Neural crest cell (in vitro differentiated cells): ENCODE data around the gene CMPK1. TPM values are rescaled to one million over a fixed set of nuclear protein-coding genes. Genes with fewer than 3 reads are reported as not detected.
A peak's percentile ranks its signal among the peaks of the same experiment; 100 is the strongest.

Experiments used
- DNase-seq: peaks from one replicate; pipeline ENCODE4 v3.0.0; 2021; ENCODE audit warnings: low read depth, mixed read lengths, low spot score
- H3K27ac Mint-ChIP-seq: one replicate; pipeline ENCODE4 v1.8.0; 2021; ENCODE audit warnings: mild to moderate bottlenecking, mixed read lengths; ENCODE audit not compliant: unreplicated experiment
- H3K27me3 Mint-ChIP-seq: 2 replicates; pipeline ENCODE4 v1.8.0; 2021; ENCODE audit warnings: low read depth, mild to moderate bottlenecking, mixed read lengths
- H3K36me3 Mint-ChIP-seq: 2 replicates; pipeline ENCODE4 v1.8.0; 2021; ENCODE audit warnings: low read depth, mild to moderate bottlenecking, mixed read lengths
- H3K4me1 Mint-ChIP-seq: 2 replicates; pipeline ENCODE4 v1.8.0; 2021; ENCODE audit warnings: mixed read lengths
- H3K4me3 Mint-ChIP-seq: one replicate; pipeline ENCODE4 v1.8.0; 2021; ENCODE audit warnings: mild to moderate bottlenecking, mixed read lengths
- H3K9me3 Mint-ChIP-seq: 2 replicates; pipeline ENCODE4 v1.8.0; 2021; ENCODE audit warnings: mixed read lengths
- total RNA-seq: library from RNA; stranded (reverse); gene quantifications from 2 replicates; pipeline ENCODE4 v1.2.1, GENCODE V29; 2021
- TF ChIP-seq, protein P1 (sequence below): fragments of 200-600 bp; sonication (generic); conservative IDR thresholded peaks from 2 replicates; pipeline ENCODE4 v1.5.0; 2021; ENCODE audit warnings: antibody characterized with exemption, mild to moderate bottlenecking

Gene CMPK1
- total RNA-seq, 1 donor from 2014 or later, result 59.3 TPM

DNA sequence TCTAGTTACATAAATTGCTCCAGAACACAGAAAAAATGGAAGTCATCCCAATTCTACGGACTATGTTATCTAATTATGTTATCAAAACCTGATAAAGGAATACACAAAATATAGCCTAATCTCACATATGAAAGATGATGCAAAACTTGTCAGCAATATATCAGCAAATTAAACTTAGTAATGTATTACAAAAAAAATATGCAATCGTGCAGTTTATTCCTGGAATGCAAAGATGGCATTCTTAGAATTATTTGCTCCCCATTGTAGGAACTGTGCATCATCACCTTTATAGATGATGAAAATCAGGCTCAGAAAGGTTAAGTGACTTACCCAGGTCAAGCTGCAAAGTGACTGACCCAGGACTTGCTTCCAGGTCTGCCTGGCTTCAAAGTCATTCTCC, 90.3 kb downstream of the CMPK1 start:
- Mint-ChIP-seq H3K27ac (no peak overlapping the region), H3K4me3 (no peak overlapping the region), H3K9me3 (no peaks in the 10 kb centered on the region), H3K27me3 (peaks cover 88% of the 10 kb centered on the region), H3K36me3 (no peaks in the 10 kb centered on the region), H3K4me1 (no peaks in the 10 kb centered on the region)
- TF ChIP-seq, protein P1, sequence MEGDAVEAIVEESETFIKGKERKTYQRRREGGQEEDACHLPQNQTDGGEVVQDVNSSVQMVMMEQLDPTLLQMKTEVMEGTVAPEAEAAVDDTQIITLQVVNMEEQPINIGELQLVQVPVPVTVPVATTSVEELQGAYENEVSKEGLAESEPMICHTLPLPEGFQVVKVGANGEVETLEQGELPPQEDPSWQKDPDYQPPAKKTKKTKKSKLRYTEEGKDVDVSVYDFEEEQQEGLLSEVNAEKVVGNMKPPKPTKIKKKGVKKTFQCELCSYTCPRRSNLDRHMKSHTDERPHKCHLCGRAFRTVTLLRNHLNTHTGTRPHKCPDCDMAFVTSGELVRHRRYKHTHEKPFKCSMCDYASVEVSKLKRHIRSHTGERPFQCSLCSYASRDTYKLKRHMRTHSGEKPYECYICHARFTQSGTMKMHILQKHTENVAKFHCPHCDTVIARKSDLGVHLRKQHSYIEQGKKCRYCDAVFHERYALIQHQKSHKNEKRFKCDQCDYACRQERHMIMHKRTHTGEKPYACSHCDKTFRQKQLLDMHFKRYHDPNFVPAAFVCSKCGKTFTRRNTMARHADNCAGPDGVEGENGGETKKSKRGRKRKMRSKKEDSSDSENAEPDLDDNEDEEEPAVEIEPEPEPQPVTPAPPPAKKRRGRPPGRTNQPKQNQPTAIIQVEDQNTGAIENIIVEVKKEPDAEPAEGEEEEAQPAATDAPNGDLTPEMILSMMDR, result no peak
- DNase-seq, result no peak

DNA sequence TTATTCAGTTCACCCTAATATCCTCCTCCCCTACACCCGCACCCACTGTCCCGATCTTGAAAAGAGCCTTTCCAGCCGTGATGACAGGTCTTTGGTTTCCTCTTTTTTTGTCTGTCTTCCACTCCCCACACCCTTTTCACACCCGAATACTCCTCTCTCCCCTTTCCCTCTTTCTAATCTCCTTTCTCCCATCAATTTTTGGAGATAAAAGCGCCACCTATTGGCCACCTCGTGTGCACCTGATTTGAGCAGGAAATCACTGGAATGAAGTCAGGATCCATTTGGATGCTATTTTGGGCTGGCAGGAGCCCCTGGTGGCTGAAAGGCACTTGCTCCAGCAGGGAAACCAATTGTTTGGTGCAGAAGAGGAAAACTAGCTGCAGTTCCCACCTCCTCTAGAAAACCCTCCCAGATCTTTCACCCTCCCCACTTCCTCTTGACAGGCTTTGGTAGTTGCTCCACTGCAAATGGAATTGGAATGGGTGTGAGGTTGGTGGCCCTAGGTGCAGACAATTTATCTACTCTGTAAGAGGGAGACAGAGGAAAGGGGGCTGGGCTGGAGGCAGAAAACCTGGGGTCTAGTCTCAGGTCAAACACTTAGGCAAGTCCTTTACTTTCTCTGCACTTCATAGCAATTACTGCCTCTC, 90.9 kb downstream of the CMPK1 start:
- peaks cover 88% of the 10 kb centered on the region for H3K27me3 Mint-ChIP-seq
- H3K27ac Mint-ChIP-seq, result no peak overlapping the region
- H3K4me1 Mint-ChIP-seq, result no peaks in the 10 kb centered on the region
- DNase-seq, result peak; percentile 53
- no peaks in the 10 kb centered on the region for H3K36me3 Mint-ChIP-seq
- no peak overlapping the region for H3K4me3 Mint-ChIP-seq
- TF ChIP-seq, protein P1, result peak; percentile 76
- no peaks in the 10 kb centered on the region for H3K9me3 Mint-ChIP-seq

Other genes with a start within 250 kb of the CMPK1 start
- not detected in 2 replicates for gene CYP4A22, start 196.3 kb upstream of the CMPK1 start, total RNA-seq
- gene PDZK1IP1, start 143.8 kb upstream of the CMPK1 start, total RNA-seq, result not detected in 2 replicates
- 0.11 and 0.21 TPM in 2 replicates for gene TAL1, start 101.6 kb upstream of the CMPK1 start, total RNA-seq
- gene STIL, start 19.6 kb upstream of the CMPK1 start, total RNA-seq, result 27.0 and 27.8 TPM in 2 replicates
- 0.35 TPM in 1 of 2 replicates, not detected in the other for gene FOXE3, start 82.5 kb downstream of the CMPK1 start, total RNA-seq
- gene FOXD2, start 104.3 kb downstream of the CMPK1 start, total RNA-seq, result 17.3 and 19.4 TPM in 2 replicates